Stomach smooth muscle (tissue), 2 donors: ENCODE data around the gene PRTN3.
"Not testable (repeated sequence)": the region's sequence is repeated elsewhere in the genome, so short reads cannot be mapped to it uniquely, and the experiment has no call there.

Source experiments
- H3K27ac ChIP-seq: one replicate; pipeline ENCODE4 v1.7.0; 2013; ENCODE audit warnings: mild to moderate bottlenecking, low read length, inconsistent platforms
- H3K27me3 ChIP-seq, 2 donors: one replicate each; pipeline ENCODE4 v1.7.0; 2013; ENCODE audit warnings: low read length in 2 of 2; ENCODE audit not compliant: insufficient read depth in 2 of 2, control insufficient read depth in 1 of 2
- H3K36me3 ChIP-seq, 2 donors: one replicate each; pipeline ENCODE4 v1.7.0; 2013; ENCODE audit warnings: low read length in 2 of 2; ENCODE audit not compliant: control insufficient read depth in 2 of 2, insufficient read depth in 2 of 2
- H3K4me1 ChIP-seq: one replicate; pipeline ENCODE4 v1.7.0; 2013; ENCODE audit warnings: low read length; ENCODE audit not compliant: control insufficient read depth, insufficient read depth
- H3K4me3 ChIP-seq, 2 donors: one replicate each; pipeline ENCODE4 v1.7.0; 2013; ENCODE audit warnings: low read length in 2 of 2
- H3K9ac ChIP-seq, 2 donors: one replicate each; pipeline ENCODE4 v1.7.0; 2013; ENCODE audit warnings: low read length in 2 of 2, mild to moderate bottlenecking in 1 of 2
- H3K9me3 ChIP-seq, 2 donors: one replicate each; pipeline ENCODE4 v1.7.0; 2013; ENCODE audit warnings: low read length in 2 of 2; ENCODE audit not compliant: control insufficient read depth in 2 of 2
- donor health status: healthy.
- donor health status: Pancreatic carcinoma.

Gene PRTN3

GRCh38 chr19:850221-850978 lies 9.6 kb downstream of the PRTN3 start:
- peaks cover 16 to 25% of the 10 kb centered on the region in 2 donors for H3K27me3 ChIP-seq
- peak overlapping the region; percentile 67 for H3K27ac ChIP-seq
- H3K4me1 ChIP-seq: peaks cover 18% of the 10 kb centered on the region
- H3K36me3 ChIP-seq: no peaks in the 10 kb centered on the region
- H3K9ac ChIP-seq: peak overlapping the region; percentile 16 to 29
- peak overlapping the region in 1 of 2 donors; percentile 57 for H3K4me3 ChIP-seq
- no peaks in the 10 kb centered on the region for H3K9me3 ChIP-seq

- Histone ChIP-seq H3K9ac (peak overlapping the region; percentile 16 to 29), H3K9me3 (no peaks in the 10 kb centered on the region), H3K4me3 (peak overlapping the region in 1 of 2 donors; percentile 57), H3K27ac (peak overlapping the region; percentile 67), H3K36me3 (no peaks in the 10 kb centered on the region), H3K27me3 (peaks cover 16 to 22% of the 10 kb centered on the region in 2 donors), H3K4me1 (peaks cover 18% of the 10 kb centered on the region)
These were observed 10.2 kb downstream of the PRTN3 start for GRCh38 chr19:850979-851335.

- H3K9me3 ChIP-seq: no peaks in the 10 kb centered on the region
- H3K36me3 ChIP-seq: no peaks in the 10 kb centered on the region
- peaks cover 8 to 16% of the 10 kb centered on the region in 2 donors for H3K27me3 ChIP-seq
- peaks cover 18% of the 10 kb centered on the region for H3K4me1 ChIP-seq
- peak within 1 kb of the TSS; percentile 67 for H3K27ac ChIP-seq
- no peak within 1 kb of the TSS for H3K9ac ChIP-seq
- peak within 1 kb of the TSS in 1 of 2 donors; percentile 57 for H3K4me3 ChIP-seq
These were observed 11.6 kb downstream of the PRTN3 start, which contains the start of gene ELANE for GRCh38 chr19:852136-853013. ELANE (plus strand) TSS chr19:852303; CDS start chr19:852329, 26 bp downstream.

GRCh38 chr19:853014-853585 lies 12.3 kb downstream of the PRTN3 start:
- Histone ChIP-seq H3K36me3 (no peaks in the 10 kb centered on the region), H3K4me3 (no peak overlapping the region), H3K4me1 (peaks cover 12% of the 10 kb centered on the region), H3K27ac (no peak overlapping the region), H3K9ac (no peak overlapping the region), H3K27me3 (peaks cover 8 to 16% of the 10 kb centered on the region in 2 donors), H3K9me3 (no peaks in the 10 kb centered on the region)

GRCh38 chr19:853614-854220 lies 12.9 kb downstream of the PRTN3 start:
- not testable (repeated sequence) for H3K9me3 ChIP-seq, H3K9ac ChIP-seq, H3K4me3 ChIP-seq, H3K36me3 ChIP-seq, H3K27ac ChIP-seq
- peaks cover 15 to 16% of the 10 kb centered on the region in 2 donors for H3K27me3 ChIP-seq
- H3K4me1 ChIP-seq: peaks cover 12% of the 10 kb centered on the region

- Histone ChIP-seq H3K4me3 (no peak overlapping the region), H3K27ac (no peak overlapping the region), H3K9ac (no peak overlapping the region), H3K9me3 (no peaks in the 10 kb centered on the region), H3K4me1 (peaks cover 16% of the 10 kb centered on the region), H3K36me3 (no peaks in the 10 kb centered on the region), H3K27me3 (peaks cover 21% of the 10 kb centered on the region in 2 donors)
These were observed 13.8 kb downstream of the PRTN3 start for GRCh38 chr19:854549-854948.

GRCh38 chr19:855142-855541 lies 14.3 kb downstream of the PRTN3 start:
- H3K9me3 ChIP-seq: no peaks in the 10 kb centered on the region
- no peak overlapping the region for H3K9ac ChIP-seq
- H3K4me3 ChIP-seq: no peak overlapping the region
- H3K4me1 ChIP-seq: peaks cover 22% of the 10 kb centered on the region
- H3K27me3 ChIP-seq: peaks cover 25 to 26% of the 10 kb centered on the region in 2 donors
- H3K27ac ChIP-seq: no peak overlapping the region
- no peaks in the 10 kb centered on the region for H3K36me3 ChIP-seq

GRCh38 chr19:855566-856120 lies 14.8 kb downstream of the PRTN3 start:
- Histone ChIP-seq H3K4me3 (no peak overlapping the region), H3K27me3 (peaks cover 25 to 28% of the 10 kb centered on the region in 2 donors), H3K9me3 (no peaks in the 10 kb centered on the region), H3K36me3 (no peaks in the 10 kb centered on the region), H3K4me1 (peaks cover 18% of the 10 kb centered on the region), H3K9ac (no peak overlapping the region), H3K27ac (no peak overlapping the region)

- Histone ChIP-seq H3K4me3 (no peak overlapping the region), H3K36me3 (no peaks in the 10 kb centered on the region), H3K9ac (no peak overlapping the region), H3K4me1 (peaks cover 19% of the 10 kb centered on the region), H3K27me3 (peaks cover 22 to 26% of the 10 kb centered on the region in 2 donors), H3K9me3 (no peaks in the 10 kb centered on the region), H3K27ac (no peak overlapping the region)
These were observed 17.5 kb downstream of the PRTN3 start for GRCh38 chr19:858284-858683.
